Esophagus muscularis mucosa (tissue), 4 donors: Measurements from ENCODE around the gene ORM2. TPM values are rescaled to one million over a fixed set of nuclear protein-coding genes. Genes with fewer than 3 reads are reported as not detected.

Experiments used
- DNase-seq: peaks from one replicate; pipeline ENCODE4 v3.0.0-alpha.2; 2017; ENCODE audit errors: extremely low spot score
- H3K27ac ChIP-seq, 4 donors: fragments of 200-600 bp; sonication (generic); replicated peaks in 1 of 4; 1 replicate in 3 of 4; 2 replicates in 1 of 4; pipeline ENCODE4 v1.5.1; 2016 to 2019; ENCODE audit warnings: mild to moderate bottlenecking in 1 of 4
- H3K27me3 ChIP-seq, 4 donors: fragments of 200-600 bp; sonication (generic); one replicate each; pipeline versions ENCODE4 v1.5.1 to v1.6.0; 2016 to 2019
- H3K36me3 ChIP-seq, 4 donors: fragments of 200-600 bp; sonication (generic); one replicate each; pipeline ENCODE4 v1.5.1; 2016 to 2019
- H3K4me1 ChIP-seq, 4 donors: fragments of 200-600 bp; sonication (generic); one replicate each; pipeline ENCODE4 v1.5.1; 2016 to 2019
- H3K4me3 ChIP-seq, 4 donors: fragments of 200-600 bp; sonication (generic); 1 replicate in 2 of 4; 2 replicates in 2 of 4; pipeline ENCODE4 v1.5.1; 2016 to 2019; ENCODE audit warnings: mild to moderate bottlenecking in 4 of 4, moderate library complexity in 1 of 4
- H3K9me3 ChIP-seq, 4 donors: fragments of 200-600 bp; sonication (generic); 1 replicate in 3 of 4; 2 replicates in 1 of 4; pipeline ENCODE4 v1.5.1; 2016 to 2019
- CTCF ChIP-seq, 3 experiments: fragments of 200-600 bp in 2 of 3; fragments of 450-650 bp in 1 of 3; sonication (generic) in 2 of 3; IDR thresholded peaks; one replicate each; pipeline ENCODE4 v1.5.1; 2017 to 2019; ENCODE audit warnings: antibody characterized with exemption in 3 of 3, mild to moderate bottlenecking in 2 of 3, moderate library complexity in 1 of 3
- EP300 ChIP-seq: sonication (generic); formaldehyde crosslinking; IDR thresholded peaks from one replicate; pipeline ENCODE4 v1.6.1; 2017; ENCODE audit warnings: antibody characterized with exemption
- POLR2A ChIP-seq: fragments of 450-650 bp; IDR thresholded peaks from one replicate; pipeline ENCODE4 v1.6.1; 2017; ENCODE audit warnings: antibody characterized with exemption, moderate library complexity, mild to moderate bottlenecking, low read depth
- POLR2AphosphoS5 ChIP-seq, 2 donors: sonication (generic); formaldehyde crosslinking; IDR thresholded peaks; one replicate each; pipeline ENCODE4 v1.6.1; 2017; ENCODE audit warnings: antibody characterized with exemption in 2 of 2
- WGBS: methylation state at CpG from one replicate; pipeline ENCODE4 v1.1.5; 2018; 5-methylcytosine and 5-hydroxymethylcytosine counted together
- intact Hi-C: fragments of 100-400 bp; cut with DNase I; formaldehyde crosslinking; loops from one replicate; pipeline ENCODE4 v1.15.1; 2023
- total RNA-seq, 4 donors: library from RNA; depleted of rRNA; stranded (reverse); fragments of >200 nt; gene quantifications; one replicate each; pipeline versions ENCODE4 v1.1.0 to v1.2.1, GENCODE V29; 2016

ORM2 gene
- total RNA-seq, 4 donors from 2014 or later, result not detected

- Histone ChIP-seq H3K27ac (no peak overlapping the region), H3K9me3 (no peaks in the 10 kb centered on the region), H3K4me3 (no peak overlapping the region), H3K4me1 (peaks cover 0 to 3% (median 2%) of the 10 kb centered on the region in 4 donors), H3K36me3 (peaks cover 0 to 17% (median 3%) of the 10 kb centered on the region in 4 donors), H3K27me3 (no peaks in the 10 kb centered on the region)
- TF ChIP-seq POLR2A, result no peak
- no peak for TF ChIP-seq CTCF (IDR thresholded peaks at IDR 0.05)
- TF ChIP-seq POLR2AphosphoS5 (IDR thresholded peaks at IDR 0.05), result no peak
- TF ChIP-seq EP300, result no peak
- intact Hi-C loops, result no loop called here
- DNase-seq, result peak; percentile 78
- WGBS, result 86% methylated on average over 22 of the region's 22 CpGs
These were observed 18.9 kb upstream of the ORM2 start for GRCh38 chr9:114310471-114311450.

GRCh38 chr9:114311571-114312512 lies 17.8 kb upstream of the ORM2 start:
- H3K27ac ChIP-seq, result no peak overlapping the region
- intact Hi-C loops, result no loop called here
- 88% methylated on average over 28 of the region's 28 CpGs for WGBS
- H3K4me1 ChIP-seq, result no peaks in the 10 kb centered on the region
- H3K27me3 ChIP-seq, result no peaks in the 10 kb centered on the region
- H3K9me3 ChIP-seq, result no peaks in the 10 kb centered on the region
- no peak for TF ChIP-seq EP300
- no peak for TF ChIP-seq POLR2AphosphoS5 (IDR thresholded peaks at IDR 0.05)
- TF ChIP-seq CTCF (IDR thresholded peaks at IDR 0.05), result no peak
- no peak for TF ChIP-seq POLR2A
- DNase-seq, result peak; percentile 77
- no peak overlapping the region for H3K4me3 ChIP-seq
- H3K36me3 ChIP-seq, result peaks cover 0 to 17% (median 3%) of the 10 kb centered on the region in 4 donors

- Histone ChIP-seq H3K27me3 (no peaks in the 10 kb centered on the region), H3K36me3 (peaks cover 0 to 11% (median 3%) of the 10 kb centered on the region in 4 donors), H3K4me1 (no peaks in the 10 kb centered on the region), H3K9me3 (no peaks in the 10 kb centered on the region), H3K4me3 (no peak overlapping the region), H3K27ac (no peak overlapping the region)
- 77% methylated on average over 8 of the region's 8 CpGs for WGBS
- DNase-seq, result no peak
- intact Hi-C loops, result no loop called here
- no peak for TF ChIP-seq CTCF (IDR thresholded peaks at IDR 0.05)
- no peak for TF ChIP-seq POLR2A
- no peak for TF ChIP-seq POLR2AphosphoS5 (IDR thresholded peaks at IDR 0.05)
- no peak for TF ChIP-seq EP300
These were observed 17.2 kb upstream of the ORM2 start for GRCh38 chr9:114312513-114312875.

GRCh38 chr9:114313186-114313585 lies 16.5 kb upstream of the ORM2 start:
- H3K36me3 ChIP-seq, result peaks cover 0 to 6% (median 2%) of the 10 kb centered on the region in 4 donors
- no peaks in the 10 kb centered on the region for H3K4me1 ChIP-seq
- TF ChIP-seq POLR2AphosphoS5 (IDR thresholded peaks at IDR 0.05) (no peak), EP300 (no peak), CTCF (IDR thresholded peaks at IDR 0.05) (no peak), POLR2A (no peak)
- no peak overlapping the region for H3K27ac ChIP-seq
- no peaks in the 10 kb centered on the region for H3K9me3 ChIP-seq
- WGBS, result 90% methylated on average over 8 of the region's 8 CpGs
- intact Hi-C loops, result no loop called here
- no peak for DNase-seq
- H3K27me3 ChIP-seq, result no peaks in the 10 kb centered on the region
- H3K4me3 ChIP-seq, result no peak overlapping the region
